Dedifferentiated amniotic fluid mesenchymal stem cell (primary cell): ENCODE results near the gene NENF.
"Not testable (repeated sequence)": the region's sequence is repeated elsewhere in the genome, so short reads cannot be mapped to it uniquely, and the experiment has no call there.

ENCODE experiments used
- DNase-seq: peaks from one replicate; pipeline ENCODE4 v3.0.0-alpha.2; 2016; ENCODE audit errors: extremely low spot score

Gene NENF

GRCh38 chr1:212459656-212460055 is 26.9 kb downstream of the NENF start:
- no peak for DNase-seq

DNA sequence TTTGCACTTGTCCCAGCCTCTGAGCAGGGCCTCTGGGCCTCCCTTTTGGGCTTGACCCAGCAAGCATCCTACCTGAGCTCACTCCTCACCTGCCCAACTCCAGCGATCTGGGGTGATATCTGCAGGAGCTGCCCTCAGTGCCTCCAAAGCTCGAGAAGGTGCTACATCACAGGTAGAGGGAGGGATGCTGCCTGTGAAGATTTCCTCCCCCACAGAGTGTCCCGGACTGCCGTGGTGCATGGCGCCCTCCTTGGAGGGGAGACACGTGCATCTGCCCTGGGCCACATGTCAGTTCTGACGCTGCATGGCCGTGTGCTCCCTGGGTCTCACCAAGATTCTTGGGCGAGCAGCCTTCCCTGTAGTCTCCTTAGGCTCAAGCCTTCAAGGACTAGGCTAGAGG is 27.7 kb downstream of the NENF start:
- DNase-seq, result no peak

GRCh38 chr1:212461916-212462660 is 29.4 kb downstream of the NENF start:
- DNase-seq, result no peak

GRCh38 chr1:212463565-212464285 is 31.0 kb downstream of the NENF start:
- DNase-seq, result no peak

DNA sequence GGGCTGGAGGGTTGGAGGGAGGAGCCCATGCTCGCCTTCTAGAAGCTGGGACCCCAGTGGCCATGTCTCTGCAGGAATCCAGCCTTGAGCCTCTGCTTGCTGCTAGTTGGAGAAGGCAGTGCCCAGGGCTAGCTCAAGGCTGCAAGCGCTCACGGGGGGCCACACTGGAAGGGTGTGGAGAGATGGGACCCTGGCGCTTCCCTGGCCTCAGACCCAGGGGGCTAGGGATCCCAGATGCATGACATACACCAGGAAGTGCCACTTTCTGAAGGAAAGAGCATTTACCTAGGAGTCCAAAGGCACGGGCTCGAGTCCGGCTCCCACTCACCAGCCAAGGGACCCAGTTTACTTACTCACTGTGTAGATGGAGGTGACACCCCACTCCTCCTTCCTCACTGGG is 32.6 kb downstream of the NENF start:
- DNase-seq, result no peak

DNA sequence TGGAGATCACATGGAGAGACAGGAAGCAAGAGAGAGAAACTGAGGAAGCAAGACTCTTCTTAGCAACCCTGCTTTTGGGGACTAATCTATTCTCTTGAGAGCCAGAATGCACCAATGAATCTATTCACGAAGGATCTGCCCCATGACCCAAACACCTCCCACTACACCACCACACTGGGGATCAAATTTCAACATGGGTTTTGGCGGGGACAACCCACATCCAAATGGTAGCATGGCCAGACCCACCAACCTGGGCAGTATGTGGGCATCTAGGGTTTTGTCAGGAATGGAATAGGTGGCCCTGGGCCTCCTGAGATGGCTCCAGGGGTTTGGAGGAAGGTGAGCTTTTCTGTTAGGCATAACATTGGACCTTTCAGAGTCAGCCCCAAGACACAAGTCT is 33.7 kb downstream of the NENF start:
- no peak for DNase-seq

DNA sequence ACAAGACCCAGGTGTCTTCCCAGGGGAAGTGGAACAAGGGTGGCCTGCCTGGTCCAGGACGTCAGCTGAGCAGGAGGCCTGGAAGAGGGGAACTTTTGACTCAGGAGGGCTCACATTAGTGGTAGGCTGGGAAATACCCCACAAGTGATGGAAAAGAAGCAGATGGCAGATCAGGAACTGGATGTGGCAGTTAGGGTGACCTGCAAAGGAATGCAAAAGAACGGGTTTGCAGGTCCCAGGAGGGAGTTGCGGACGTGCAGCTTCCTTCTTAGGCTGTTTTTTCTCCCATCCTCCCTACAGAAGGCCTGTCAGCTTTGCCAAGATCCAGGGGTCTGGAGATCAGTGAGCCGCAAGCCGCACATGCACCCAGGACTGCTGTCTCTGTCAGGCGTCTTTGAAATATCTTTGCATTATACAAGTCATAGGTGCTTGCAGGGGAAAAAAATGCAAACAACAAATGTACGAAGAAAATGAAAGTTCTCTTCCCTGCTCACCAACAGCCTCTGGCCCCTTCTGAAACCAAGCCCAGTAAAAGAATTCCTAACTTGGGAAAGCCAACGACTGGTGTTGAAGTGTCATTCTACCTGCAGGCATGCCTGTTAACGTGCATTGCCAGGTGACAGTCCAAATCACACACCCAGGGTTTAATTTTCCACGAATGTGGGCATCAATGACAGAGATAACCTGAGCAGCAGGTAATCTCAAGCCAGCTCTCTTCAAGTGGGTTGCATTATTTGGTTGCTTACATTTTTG is 34.4 kb downstream of the NENF start:
- DNase-seq, result no peak

DNA sequence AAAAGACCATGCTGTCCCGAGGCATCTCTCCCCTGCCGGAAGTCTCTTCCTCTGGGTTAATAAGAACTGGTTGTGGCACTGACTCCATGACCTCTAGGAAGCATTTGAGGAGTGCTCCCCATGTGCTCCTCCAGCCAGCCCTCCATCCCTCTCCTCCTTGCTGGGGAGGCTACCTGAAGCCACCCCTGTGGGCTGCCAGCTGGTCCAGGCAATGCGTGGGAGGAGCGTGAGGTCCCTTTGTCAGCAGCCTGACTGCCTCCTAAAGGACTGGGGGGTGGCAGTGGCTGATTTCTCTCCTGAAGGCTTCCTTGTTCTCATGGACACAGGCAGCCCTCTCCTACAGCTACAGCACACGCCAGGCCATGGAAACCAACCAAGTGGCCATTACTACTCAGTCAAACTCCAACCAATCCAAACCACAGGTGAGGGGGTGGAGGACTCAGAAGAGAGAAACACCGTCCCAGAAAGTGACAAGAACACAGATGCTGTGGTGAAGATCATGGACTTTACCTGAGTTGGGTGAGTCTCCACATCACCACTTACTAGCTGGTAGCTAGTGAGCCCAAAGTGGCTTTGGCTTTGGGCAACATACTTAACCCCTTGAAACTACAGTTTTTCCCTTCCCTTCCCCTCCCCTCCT is 35.2 kb downstream of the NENF start:
- DNase-seq, result no peak

- peak; percentile 96 for DNase-seq
Measured at GRCh38 chr1:212470059-212470458, 37.3 kb downstream of the NENF start.

DNA sequence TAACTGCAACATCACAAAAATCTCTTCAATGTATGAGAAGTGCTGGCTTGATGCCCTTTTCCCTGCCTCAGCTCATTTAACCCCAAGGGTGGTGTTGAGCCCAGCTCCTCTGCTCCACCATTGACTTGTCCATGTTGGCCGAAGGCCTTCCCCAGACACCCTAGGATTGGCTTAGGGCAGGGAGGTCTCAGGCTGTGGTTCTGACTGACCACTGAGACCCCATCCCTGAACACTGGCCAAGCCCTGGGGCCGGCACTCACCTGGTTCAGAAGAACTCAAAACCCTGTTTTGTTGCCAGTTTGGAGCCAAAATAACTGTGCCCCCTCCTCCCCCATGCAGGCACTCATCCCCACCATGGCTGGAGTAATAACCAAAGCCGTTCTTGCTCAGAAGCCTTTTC is 38.6 kb downstream of the NENF start:
- no peak for DNase-seq

DNA sequence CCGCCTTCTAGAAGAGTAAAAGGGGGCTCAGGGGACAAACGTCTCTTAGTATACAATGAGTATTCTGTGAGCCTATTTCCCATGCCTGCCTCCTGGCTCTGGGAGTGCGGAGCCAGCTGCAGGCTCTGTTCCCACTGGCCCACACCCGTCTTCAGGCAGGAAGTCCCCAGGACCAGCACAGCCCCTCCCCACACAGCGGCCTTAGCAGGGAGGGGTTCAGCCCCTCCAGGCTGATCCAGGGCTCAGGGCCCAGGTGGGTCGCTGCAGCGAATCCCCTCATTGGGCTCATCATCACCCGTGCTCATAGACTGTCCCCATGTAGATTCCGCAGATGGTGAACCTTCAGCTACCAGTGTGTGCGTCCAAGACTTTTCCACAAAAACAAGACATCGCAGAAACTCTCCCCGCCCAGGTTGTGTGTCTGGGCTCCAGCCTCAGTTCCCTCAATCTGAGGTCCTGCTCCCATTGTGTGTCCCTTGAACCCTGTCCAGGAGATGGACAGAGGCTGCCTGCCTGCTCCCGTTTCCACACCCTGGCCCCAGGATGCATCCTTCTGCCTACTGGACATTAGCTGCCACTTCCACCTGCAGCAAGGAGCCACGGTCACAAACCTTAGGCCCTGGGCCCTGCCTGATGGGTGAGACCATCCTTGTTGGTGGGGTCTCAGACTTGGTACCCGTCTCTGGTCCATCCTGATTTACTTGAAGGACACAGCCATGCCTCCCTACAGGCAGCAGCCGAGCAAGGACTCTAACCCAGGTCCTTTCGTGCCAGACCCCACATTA is 39.4 kb downstream of the NENF start:
- no peak for DNase-seq

GRCh38 chr1:212473729-212474128 is 41.0 kb downstream of the NENF start:
- DNase-seq, result no peak

DNA sequence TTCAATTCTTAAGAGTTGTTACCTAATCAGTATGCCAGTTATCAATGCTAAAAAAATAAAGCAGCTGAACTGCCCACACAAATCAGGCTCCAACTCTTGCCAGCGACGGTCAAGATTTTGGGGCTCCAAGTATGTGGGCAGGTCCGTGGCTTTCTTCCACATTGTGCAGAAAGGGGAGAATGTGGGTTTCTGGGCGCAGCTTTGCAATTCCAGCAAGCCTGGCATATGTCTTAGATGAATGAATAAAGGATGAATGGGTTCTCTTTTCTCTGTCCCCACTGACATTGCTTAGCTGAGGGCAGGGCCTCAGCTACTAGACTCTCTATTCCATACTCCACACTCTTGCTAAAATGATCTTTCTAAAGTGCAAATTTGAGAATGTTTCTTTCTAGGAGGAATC is 42.4 kb downstream of the NENF start:
- DNase-seq, result no peak

DNA sequence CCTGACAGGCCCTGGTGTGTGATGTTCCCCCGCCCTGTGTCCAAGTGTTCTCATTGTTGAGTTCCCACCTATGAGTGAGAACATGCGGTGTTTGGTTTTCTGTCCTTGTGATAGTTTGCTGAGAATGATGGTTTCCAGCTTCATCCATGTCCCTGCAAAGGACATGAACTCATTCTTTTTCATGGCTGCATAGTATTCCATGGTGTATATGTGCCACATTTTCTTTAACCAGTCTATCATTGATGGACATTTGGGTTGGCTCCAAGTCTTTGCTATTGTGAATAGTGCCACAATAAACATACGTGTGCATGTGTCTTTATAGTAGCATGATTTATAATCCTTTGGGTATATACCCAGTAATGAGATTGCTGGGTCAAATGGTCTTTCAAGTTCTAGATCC is 43.1 kb downstream of the NENF start:
- DNase-seq, result not testable (repeated sequence)

- DNase-seq, result peak; percentile 88
Measured at GRCh38 chr1:212477014-212477679, 44.4 kb downstream of the NENF start.

DNA sequence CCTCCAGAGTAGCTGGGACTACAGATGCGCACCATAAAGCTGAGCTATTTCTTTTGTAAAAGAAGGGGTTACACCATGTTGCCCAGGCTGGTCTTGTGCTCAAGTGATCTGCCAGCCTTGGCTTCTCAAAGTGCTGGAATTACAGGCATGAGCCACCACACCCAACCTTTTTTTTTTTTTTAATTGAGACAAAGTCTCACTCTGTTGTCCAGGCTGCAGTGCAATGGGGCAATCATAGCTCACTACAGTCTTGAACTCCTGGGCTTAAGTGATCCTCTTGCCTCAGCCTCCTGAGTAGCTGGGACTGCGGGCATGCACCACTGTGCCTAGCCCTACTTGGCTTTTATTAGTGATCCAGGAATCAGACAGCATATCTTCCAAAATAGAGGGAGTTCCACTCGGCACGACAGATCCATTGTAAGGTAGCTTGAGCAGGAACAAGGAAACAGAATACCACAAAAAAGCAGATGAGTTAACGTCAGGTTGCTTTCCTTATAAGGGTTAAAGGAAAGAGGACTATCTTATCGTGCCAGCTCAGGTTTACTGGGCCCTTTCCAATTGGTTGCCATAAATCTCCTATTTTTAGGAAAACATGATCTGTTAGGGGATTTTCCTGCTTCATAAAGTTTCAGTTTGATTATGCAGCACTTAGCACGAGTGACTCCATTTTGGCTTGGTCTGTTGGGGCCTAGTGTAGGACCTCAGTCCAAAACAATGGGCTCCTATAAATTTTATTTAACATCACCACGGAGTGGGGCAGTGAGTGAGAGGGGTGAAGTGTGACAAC is 45.2 kb downstream of the NENF start:
- DNase-seq, result no peak

DNA sequence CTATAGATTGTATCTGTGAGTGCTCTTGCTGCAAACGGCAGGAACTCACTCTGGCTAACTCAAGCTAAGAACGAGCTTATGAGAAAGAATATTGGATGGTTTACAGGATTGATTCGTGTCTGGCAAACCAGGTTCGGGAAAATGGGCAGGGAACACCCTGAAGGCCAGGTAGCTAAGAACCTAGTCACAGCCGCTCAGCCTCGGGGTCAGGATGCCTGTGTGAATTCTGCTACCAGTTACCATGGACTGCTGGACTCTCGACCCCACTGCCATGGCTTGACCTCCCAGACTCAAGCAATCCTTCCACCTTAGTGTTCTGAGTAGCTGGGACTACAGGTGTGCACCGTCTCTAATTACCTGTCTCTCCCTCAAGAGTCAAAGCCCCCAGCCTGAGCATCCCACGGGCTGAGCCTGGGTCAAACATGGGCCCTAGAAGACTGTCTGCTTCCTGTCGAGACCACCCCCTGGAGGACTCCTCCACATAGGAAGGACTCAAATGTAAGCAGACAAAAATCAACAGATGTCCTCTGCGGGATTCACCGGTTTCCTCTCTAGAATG is 45.8 kb downstream of the NENF start:
- DNase-seq, result no peak

GRCh38 chr1:212479188-212479587 is 46.5 kb downstream of the NENF start:
- no peak for DNase-seq

GRCh38 chr1:212480711-212481437 is 48.2 kb downstream of the NENF start:
- DNase-seq, result not testable (repeated sequence)
